Measurements from ENCODE around the gene INPP5E. TPM values are rescaled to one million over a fixed set of nuclear protein-coding genes. Genes with fewer than 3 reads are reported as not detected.

The INPP5E gene
- total RNA-seq, 1 experiment from 2014 or later, result 18.2 TPM

DNA sequence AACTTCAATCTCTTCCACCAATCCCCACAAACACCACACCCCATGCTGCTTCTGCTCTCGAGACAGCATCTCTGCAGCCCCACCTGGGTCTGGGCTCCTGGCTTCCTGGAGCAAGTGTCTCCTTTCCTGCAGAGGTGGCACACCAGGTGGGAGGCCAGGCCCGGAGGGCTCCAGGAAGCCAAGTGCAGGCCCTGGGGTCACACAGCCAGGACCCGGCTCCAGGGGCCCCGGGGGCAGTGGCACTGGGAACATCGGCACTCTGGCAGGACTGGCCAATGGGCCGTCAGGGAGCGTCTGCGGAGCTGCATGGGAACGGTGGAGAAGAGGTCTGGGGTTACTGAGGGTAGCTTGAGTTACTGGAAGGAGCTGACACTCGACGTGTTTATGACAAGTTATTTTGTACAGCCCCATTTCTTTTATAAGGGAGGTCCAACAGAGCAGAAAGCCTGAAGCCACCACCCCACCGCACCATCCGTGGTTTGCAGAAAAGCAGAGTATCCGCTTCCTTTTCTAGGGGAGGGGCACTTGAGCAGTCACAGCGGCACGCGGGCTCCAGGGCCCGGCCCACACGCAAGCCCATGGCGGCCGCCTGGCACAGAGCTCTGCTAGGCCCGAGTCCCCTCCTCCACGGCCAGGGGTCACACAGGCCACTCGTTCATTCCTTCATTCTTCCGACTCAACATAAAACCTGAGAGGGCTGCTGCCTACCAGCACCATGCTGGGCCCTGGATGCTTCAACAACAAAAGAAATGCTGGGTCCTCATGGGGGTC is 14.6 kb upstream of the INPP5E start:
- no peak overlapping the region for H3K4me2 ChIP-seq
- no TSS peak for BruUV-seq (replicated peaks)
- POLR2A ChIA-PET (ENCODE audit: unreplicated experiment), result no interaction called here
- H3K9me2 ChIP-seq (ENCODE audit: insufficient read depth), result no peaks in the 10 kb centered on the region
- H4K20me1 ChIP-seq (ENCODE audit: insufficient read depth), result peaks cover 16% of the 10 kb centered on the region; the same call in 1 of the 2 replicates
- intact Hi-C loops (cut with micrococcal nuclease; ENCODE audit: unreplicated experiment), result no loop called here
- no peak overlapping the region for H2AFZ ChIP-seq
- TF ChIP-seq CTCF (conservative IDR thresholded peaks at IDR 0.05) (no peak), EZH2 (IDR thresholded peaks at IDR 0.05; ENCODE audit: low read depth) (no peak)
- H3K27ac ChIP-seq, result no peak overlapping the region
- H3K36me3 ChIP-seq (ENCODE audit: low read depth), result peaks cover 12% of the 10 kb centered on the region
- no peaks in the 10 kb centered on the region for H3K4me1 ChIP-seq (replicated peaks; ENCODE audit: insufficient read depth)
- H3F3A ChIP-seq (ENCODE audit: insufficient read depth, low read depth), result peaks cover 6% of the 10 kb centered on the region
- H3K79me2 ChIP-seq (ENCODE audit: low read depth), result no peaks in the 10 kb centered on the region
- H3K9me3 ChIP-seq (ENCODE audit: insufficient read depth, low read depth), result no peaks in the 10 kb centered on the region
- CTCF ChIA-PET, result no interaction called here
- no peak overlapping the region for H3K4me3 ChIP-seq
- no peaks in the 10 kb centered on the region for H3K27me3 ChIP-seq (ENCODE audit: insufficient read depth, low read depth)
- DNase-seq, result no peak

DNA sequence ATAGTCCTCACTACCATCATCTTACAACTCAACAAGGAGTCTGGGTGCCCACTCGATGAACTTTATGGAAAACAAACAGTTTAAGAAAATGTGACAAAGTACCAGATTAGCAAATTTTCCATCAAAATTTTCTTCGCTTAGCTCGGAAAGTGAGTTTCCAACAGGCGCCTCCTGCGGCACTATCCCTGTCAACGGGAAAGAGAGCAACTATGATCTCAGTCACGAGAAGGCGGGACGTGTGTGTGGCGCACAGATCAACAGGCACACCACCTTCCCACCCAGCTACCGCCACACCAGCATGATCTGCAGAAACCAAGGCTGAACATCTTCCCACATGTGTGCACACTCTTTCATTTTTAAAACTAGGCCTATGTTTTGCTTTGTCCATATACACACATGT is 13.7 kb upstream of the INPP5E start:
- TF ChIP-seq EZH2 (IDR thresholded peaks at IDR 0.05; ENCODE audit: low read depth) (no peak), CTCF (conservative IDR thresholded peaks at IDR 0.05) (no peak)
- H3K9me2 ChIP-seq (ENCODE audit: insufficient read depth), result no peaks in the 10 kb centered on the region
- no peak overlapping the region for H3K4me3 ChIP-seq
- no peaks in the 10 kb centered on the region for H3K79me2 ChIP-seq (ENCODE audit: low read depth)
- no peak overlapping the region for H3K27ac ChIP-seq
- H3K36me3 ChIP-seq (ENCODE audit: low read depth), result peaks cover 5% of the 10 kb centered on the region; the same call in 1 of the 2 replicates
- H3K4me1 ChIP-seq (replicated peaks; ENCODE audit: insufficient read depth), result no peaks in the 10 kb centered on the region
- no TSS peak for BruUV-seq (replicated peaks)
- H3K27me3 ChIP-seq (ENCODE audit: insufficient read depth, low read depth), result no peaks in the 10 kb centered on the region
- H3K9me3 ChIP-seq (ENCODE audit: insufficient read depth, low read depth), result no peaks in the 10 kb centered on the region
- H3F3A ChIP-seq (ENCODE audit: insufficient read depth, low read depth), result no peaks in the 10 kb centered on the region
- ChIA-PET POLR2A (ENCODE audit: unreplicated experiment) (no interaction called here), CTCF (no interaction called here)
- no peak overlapping the region for H3K4me2 ChIP-seq
- intact Hi-C loops (cut with micrococcal nuclease; ENCODE audit: unreplicated experiment), result no loop called here
- no peak overlapping the region for H2AFZ ChIP-seq
- peaks cover 13% of the 10 kb centered on the region; the same call in 1 of the 2 replicates for H4K20me1 ChIP-seq (ENCODE audit: insufficient read depth)
- DNase-seq, result no peak

DNA sequence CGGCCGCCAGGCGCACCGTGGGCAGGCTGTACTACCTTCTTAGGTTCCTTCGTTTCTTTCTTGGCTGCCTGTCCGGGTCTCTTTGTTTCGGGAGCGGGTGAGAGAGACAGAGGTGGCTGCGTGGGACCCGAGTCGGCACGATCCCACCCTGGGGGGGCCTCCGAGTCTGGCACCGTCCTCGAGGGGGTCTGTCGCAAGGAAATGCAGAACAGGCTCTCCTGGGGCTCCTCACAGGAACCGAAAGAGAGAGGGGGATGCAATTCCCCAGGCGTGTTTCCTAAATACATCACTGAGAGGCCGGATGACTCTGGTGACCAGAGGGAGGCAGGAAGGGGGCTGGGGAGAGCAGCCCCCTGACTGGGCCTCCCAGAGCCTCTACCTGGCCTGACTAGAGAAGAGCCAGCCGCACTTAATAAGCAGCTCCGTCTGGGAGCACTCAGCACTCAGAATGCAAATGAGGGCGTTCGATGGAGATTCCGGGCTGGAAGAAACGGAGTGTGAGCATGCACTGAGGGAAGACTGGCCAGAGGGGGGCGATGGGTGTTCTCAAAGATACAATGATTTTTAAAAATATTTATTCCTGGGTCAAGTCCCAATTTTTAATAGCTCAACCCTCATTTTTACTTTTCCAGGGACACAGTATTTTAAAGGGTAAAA is 11.7 kb upstream of the INPP5E start:
- no peak overlapping the region for H2AFZ ChIP-seq
- ChIA-PET CTCF (interaction anchor here (0.6 kb wide), 1 partner anchor 17 kb away, joined by 6 read pairs; no protein-coding TSS in a partner anchor), POLR2A (ENCODE audit: unreplicated experiment) (no interaction called here)
- H3K36me3 ChIP-seq (ENCODE audit: low read depth), result peaks cover 5% of the 10 kb centered on the region; the same call in 1 of the 2 replicates
- TF ChIP-seq EZH2 (IDR thresholded peaks at IDR 0.05; ENCODE audit: low read depth) (no peak), CTCF (conservative IDR thresholded peaks at IDR 0.05) (no peak)
- BruUV-seq (replicated peaks), result no TSS peak
- H3K27ac ChIP-seq, result no peak overlapping the region
- H3K27me3 ChIP-seq (ENCODE audit: insufficient read depth, low read depth), result no peaks in the 10 kb centered on the region
- no peak overlapping the region for H3K4me3 ChIP-seq
- H3K4me2 ChIP-seq, result no peak overlapping the region
- no peaks in the 10 kb centered on the region for H3K9me3 ChIP-seq (ENCODE audit: insufficient read depth, low read depth)
- H4K20me1 ChIP-seq (ENCODE audit: insufficient read depth), result peaks cover 13% of the 10 kb centered on the region; the same call in 1 of the 2 replicates
- intact Hi-C loops (cut with micrococcal nuclease; ENCODE audit: unreplicated experiment), result no loop called here
- H3F3A ChIP-seq (ENCODE audit: insufficient read depth, low read depth), result no peaks in the 10 kb centered on the region; the same call in 1 of the 2 replicates
- DNase-seq, result no peak
- no peaks in the 10 kb centered on the region for H3K9me2 ChIP-seq (ENCODE audit: insufficient read depth)
- H3K4me1 ChIP-seq (replicated peaks; ENCODE audit: insufficient read depth), result no peaks in the 10 kb centered on the region
- H3K79me2 ChIP-seq (ENCODE audit: low read depth), result no peaks in the 10 kb centered on the region

All from PC-9 (cell line).